Left renal cortex interstitium (tissue), 4 donors: ENCODE results near the gene ALG12. TPM values are rescaled to one million over a fixed set of nuclear protein-coding genes. Genes with fewer than 3 reads are reported as not detected.

ENCODE experiments used
- DNase-seq, 4 donors: peaks; one replicate each; pipeline ENCODE4 v3.0.0-alpha.2; 2013; ENCODE audit warnings: low read depth in 4 of 4, low spot score in 2 of 4, missing footprints in 1 of 4
- polyA plus RNA-seq, 4 donors: library from polyadenylated mRNA; unstranded; fragments of 120-200 nt; gene quantifications; one replicate each; pipeline ENCODE4 v1.2.1, GENCODE V29; 2013; ENCODE audit not compliant: insufficient read length in 4 of 4

The ALG12 gene
- polyA plus RNA-seq, 4 donors: 23.0 to 43.3 (median 37.2) TPM

- no peak for DNase-seq
These were observed 15.3 kb upstream of the ALG12 start for GRCh38 chr22:49933236-49934159.

- no peak for DNase-seq
These were observed 12.6 kb upstream of the ALG12 start for GRCh38 chr22:49930596-49931412.

GRCh38 chr22:49929994-49930575, 11.8 kb upstream of the ALG12 start:
- DNase-seq: no peak

GRCh38 chr22:49929211-49929979, 11.2 kb upstream of the ALG12 start:
- no peak for DNase-seq

GRCh38 chr22:49928555-49929210, 10.4 kb upstream of the ALG12 start:
- DNase-seq: no peak

- no peak for DNase-seq
These were observed 9.9 kb upstream of the ALG12 start for GRCh38 chr22:49928185-49928495.

- DNase-seq: no peak
These were observed 9.4 kb upstream of the ALG12 start for GRCh38 chr22:49927483-49928184.

GRCh38 chr22:49926916-49927315, 8.7 kb upstream of the ALG12 start:
- DNase-seq: no peak

GRCh38 chr22:49925525-49926128, 7.4 kb upstream of the ALG12 start:
- DNase-seq: no peak

- DNase-seq: no peak
These were observed 6.0 kb upstream of the ALG12 start for GRCh38 chr22:49924113-49924833.

- DNase-seq: no peak
These were observed 5.2 kb upstream of the ALG12 start for GRCh38 chr22:49923445-49923844.

- no peak for DNase-seq
These were observed 4.7 kb upstream of the ALG12 start for GRCh38 chr22:49922926-49923325.

- no peak for DNase-seq
These were observed 4.2 kb upstream of the ALG12 start for GRCh38 chr22:49922484-49922883.

GRCh38 chr22:49921508-49922278, 3.5 kb upstream of the ALG12 start:
- DNase-seq: no peak

- DNase-seq: no peak
These were observed 2.6 kb upstream of the ALG12 start for GRCh38 chr22:49920859-49921258.

- no peak for DNase-seq
These were observed 958 bp upstream of the ALG12 start for GRCh38 chr22:49918911-49919881.

GRCh38 chr22:49916831-49917230, 1.4 kb downstream of the ALG12 start:
- no peak for DNase-seq
